Neuronal stem cell (in vitro differentiated cells): ENCODE measurements around the gene STN1.

Experiments
- DNase-seq: peaks from one replicate; pipeline ENCODE4 v3.0.0-alpha.2; 2013; ENCODE audit warnings: low spot score
- H2AFZ ChIP-seq: one replicate; pipeline ENCODE4 v1.6.1; 2013; ENCODE audit warnings: mild to moderate bottlenecking, low read length, inconsistent platforms
- H2AK5ac ChIP-seq: 2 replicates; pipeline ENCODE4 v1.6.1; 2013; ENCODE audit warnings: low read depth, mild to moderate bottlenecking, inconsistent platforms, low read length, moderate library complexity, mixed read lengths
- H2BK120ac ChIP-seq: 2 replicates; pipeline ENCODE4 v1.6.1; 2013; ENCODE audit warnings: low read depth, mild to moderate bottlenecking, inconsistent platforms, low read length, moderate library complexity, mixed read lengths
- H2BK12ac ChIP-seq: one replicate; pipeline ENCODE4 v1.6.1; 2013; ENCODE audit warnings: low read length, inconsistent platforms
- H2BK15ac ChIP-seq: 2 replicates; pipeline ENCODE4 v1.6.1; 2013; ENCODE audit warnings: mild to moderate bottlenecking, low read length, inconsistent platforms, mixed read lengths
- H2BK5ac ChIP-seq: one replicate; pipeline ENCODE4 v1.6.1; 2013; ENCODE audit warnings: inconsistent platforms, mild to moderate bottlenecking, low read length, moderate library complexity
- H3K14ac ChIP-seq: one replicate; pipeline ENCODE4 v1.6.1; 2013; ENCODE audit warnings: low read length, inconsistent platforms
- H3K18ac ChIP-seq: 2 replicates; pipeline ENCODE4 v1.6.1; 2013; ENCODE audit warnings: low read length, inconsistent platforms
- H3K23ac ChIP-seq: 2 replicates; pipeline ENCODE4 v1.6.1; 2013; ENCODE audit warnings: low read depth, mild to moderate bottlenecking, mixed read lengths, low read length, inconsistent platforms; ENCODE audit not compliant: poor library complexity
- H3K27ac ChIP-seq: replicated peaks from 3 replicates; pipeline ENCODE4 v1.5.1; 2013; ENCODE audit warnings: low read length, inconsistent platforms
- H3K27me3 ChIP-seq, 3 experiments: 2 replicates each; pipeline ENCODE4 v1.6.1; 2013; ENCODE audit warnings: low read length in 3 of 3, mild to moderate bottlenecking in 2 of 3, inconsistent platforms in 1 of 3, low read depth in 1 of 3, mixed read lengths in 1 of 3, moderate library complexity in 1 of 3; ENCODE audit not compliant: control insufficient read depth in 3 of 3, insufficient read depth in 3 of 3
- H3K36me3 ChIP-seq, 2 donors: replicated peaks in 1 of 2; 2 replicates each; pipeline ENCODE4 v1.6.1; 2013; ENCODE audit warnings: low read length in 2 of 2; ENCODE audit not compliant: control insufficient read depth in 2 of 2, insufficient read depth in 2 of 2
- H3K4ac ChIP-seq: 2 replicates; pipeline ENCODE4 v1.6.1; 2013; ENCODE audit warnings: inconsistent platforms, mild to moderate bottlenecking, low read length, moderate library complexity
- H3K4me1 ChIP-seq, 2 donors: 1 replicate in 1 of 2; 2 replicates in 1 of 2; pipeline ENCODE4 v1.6.1; 2013; ENCODE audit warnings: low read length in 2 of 2, low read depth in 1 of 2; ENCODE audit not compliant: control insufficient read depth in 2 of 2, insufficient read depth in 1 of 2
- H3K4me2 ChIP-seq: one replicate; pipeline ENCODE4 v1.6.1; 2013; ENCODE audit warnings: mild to moderate bottlenecking, low read length, inconsistent platforms; ENCODE audit not compliant: insufficient read depth, poor library complexity, severe bottlenecking
- H3K4me3 ChIP-seq, 2 donors: 2 replicates each; pipeline ENCODE4 v1.5.1; 2013; ENCODE audit warnings: low read length in 2 of 2, mild to moderate bottlenecking in 2 of 2, inconsistent platforms in 1 of 2, moderate library complexity in 1 of 2
- H3K79me1 ChIP-seq: one replicate; pipeline ENCODE4 v1.6.1; 2013; ENCODE audit warnings: low read depth, mild to moderate bottlenecking, inconsistent platforms, low read length, moderate library complexity
- H3K9ac ChIP-seq: one replicate; pipeline ENCODE4 v1.6.1; 2013; ENCODE audit warnings: mild to moderate bottlenecking, low read depth, low read length, inconsistent platforms; ENCODE audit not compliant: poor library complexity
- H3K9me3 ChIP-seq, 2 donors: replicated peaks in 1 of 2; 2 replicates each; pipeline versions ENCODE3 to v1.6.1; 2013; ENCODE audit warnings: low read length in 2 of 2, mild to moderate bottlenecking in 2 of 2, inconsistent platforms in 1 of 2, low read depth in 1 of 2, mixed read lengths in 1 of 2, moderate library complexity in 1 of 2; ENCODE audit not compliant: control insufficient read depth in 2 of 2, insufficient read depth in 1 of 2
- H4K8ac ChIP-seq: one replicate; pipeline ENCODE4 v1.6.1; 2013; ENCODE audit warnings: low read depth, mild to moderate bottlenecking, inconsistent platforms, low read length, moderate library complexity
- H4K91ac ChIP-seq: one replicate; pipeline ENCODE4 v1.6.1; 2013; ENCODE audit warnings: low read length, low read depth, mild to moderate bottlenecking, inconsistent platforms; ENCODE audit not compliant: poor library complexity
- WGBS, 2 donors: extraction: QIAGEN DNeasy Blood & Tissue Kit; methylation state at CpG; one replicate each; pipeline ENCODE4 v1.1.7; 2013; ENCODE audit warnings: missing lambda C conversion rate in 2 of 2, mixed read lengths in 1 of 2; ENCODE audit not compliant: insufficient read length in 2 of 2, insufficient replicate concordance in 1 of 2; ENCODE audit errors: extremely low coverage in 2 of 2; 5-methylcytosine and 5-hydroxymethylcytosine counted together

STN1 gene

GRCh38 chr10:103872137-103872931 lies 45.6 kb downstream of the STN1 start:
- no peak overlapping the region for H4K8ac ChIP-seq
- no peak overlapping the region for H3K9ac ChIP-seq
- H3K9me3 ChIP-seq, result no peaks in the 10 kb centered on the region
- H2BK12ac ChIP-seq, result no peak overlapping the region
- H4K91ac ChIP-seq, result no peak overlapping the region
- no peak overlapping the region for H3K18ac ChIP-seq
- H2AFZ ChIP-seq, result no peak overlapping the region
- WGBS, 2 donors, result no CpG with 5 or more reads among the region's 16 CpGs
- no peak overlapping the region for H3K14ac ChIP-seq
- H2BK5ac ChIP-seq, result no peak overlapping the region
- no peak overlapping the region for H2AK5ac ChIP-seq
- no peak overlapping the region for H2BK15ac ChIP-seq
- no peak overlapping the region for H3K4me2 ChIP-seq
- DNase-seq, result no peak
- no peak overlapping the region for H2BK120ac ChIP-seq
- no peaks in the 10 kb centered on the region for H3K27me3 ChIP-seq
- H3K23ac ChIP-seq, result no peak overlapping the region
- H3K36me3 ChIP-seq, result no peaks in the 10 kb centered on the region
- H3K4me1 ChIP-seq, result no peaks in the 10 kb centered on the region
- H3K4ac ChIP-seq, result no peak overlapping the region
- H3K4me3 ChIP-seq, result no peak overlapping the region
- H3K27ac ChIP-seq, result no peak overlapping the region
- H3K79me1 ChIP-seq, result no peaks in the 10 kb centered on the region

- Histone ChIP-seq H4K91ac (no peak overlapping the region), H3K4me3 (no peak overlapping the region), H3K4me2 (no peak overlapping the region), H4K8ac (no peak overlapping the region), H3K23ac (no peak overlapping the region), H3K27me3 (no peaks in the 10 kb centered on the region), H2BK5ac (no peak overlapping the region), H3K36me3 (no peaks in the 10 kb centered on the region), H2AFZ (peak overlapping the region; percentile 32), H3K9ac (no peak overlapping the region), H2BK12ac (no peak overlapping the region), H3K4ac (no peak overlapping the region), H3K14ac (no peak overlapping the region), H3K79me1 (no peaks in the 10 kb centered on the region), H3K9me3 (peaks cover 0 to under 1% of the 10 kb centered on the region in 2 donors), H3K4me1 (no peaks in the 10 kb centered on the region), H2BK120ac (no peak overlapping the region), H2AK5ac (no peak overlapping the region), H3K27ac (no peak overlapping the region), H3K18ac (no peak overlapping the region), H2BK15ac (no peak overlapping the region)
- no CpG with 5 or more reads among the region's 7 CpGs for WGBS, 2 donors
- DNase-seq, result no peak
Observed at GRCh38 chr10:103871006-103871405, 47.0 kb downstream of the STN1 start.

GRCh38 chr10:103870516-103870915 lies 47.5 kb downstream of the STN1 start:
- H3K14ac ChIP-seq, result no peak overlapping the region
- no peaks in the 10 kb centered on the region for H3K36me3 ChIP-seq
- no peak overlapping the region for H3K4me2 ChIP-seq
- no peak overlapping the region for H4K8ac ChIP-seq
- no peak overlapping the region for H2AK5ac ChIP-seq
- no peak overlapping the region for H3K27ac ChIP-seq
- H3K18ac ChIP-seq, result no peak overlapping the region
- H2BK15ac ChIP-seq, result no peak overlapping the region
- H3K27me3 ChIP-seq, result no peaks in the 10 kb centered on the region
- no peak for DNase-seq
- no peak overlapping the region for H2BK12ac ChIP-seq
- peak overlapping the region; percentile 32 for H2AFZ ChIP-seq
- H3K4me1 ChIP-seq, result no peaks in the 10 kb centered on the region
- no peak overlapping the region for H2BK120ac ChIP-seq
- H3K9ac ChIP-seq, result no peak overlapping the region
- H3K9me3 ChIP-seq, result peaks cover 0 to 4% of the 10 kb centered on the region in 2 donors
- H3K79me1 ChIP-seq, result no peaks in the 10 kb centered on the region
- no peak overlapping the region for H4K91ac ChIP-seq
- H2BK5ac ChIP-seq, result no peak overlapping the region
- H3K4ac ChIP-seq, result no peak overlapping the region
- H3K23ac ChIP-seq, result no peak overlapping the region
- WGBS, 2 donors, result no CpG with 5 or more reads among the region's 8 CpGs
- H3K4me3 ChIP-seq, result no peak overlapping the region

GRCh38 chr10:103869336-103869735 lies 48.6 kb downstream of the STN1 start:
- no peaks in the 10 kb centered on the region for H3K36me3 ChIP-seq
- H4K8ac ChIP-seq, result no peak overlapping the region
- no peaks in the 10 kb centered on the region for H3K27me3 ChIP-seq
- H3K4me2 ChIP-seq, result no peak overlapping the region
- no peak overlapping the region for H3K4me3 ChIP-seq
- no peak overlapping the region for H3K14ac ChIP-seq
- H4K91ac ChIP-seq, result no peak overlapping the region
- no peak overlapping the region for H3K18ac ChIP-seq
- H3K9me3 ChIP-seq, result peaks cover 3 to 11% of the 10 kb centered on the region in 2 donors
- no peak overlapping the region for H3K4ac ChIP-seq
- no peak overlapping the region for H3K27ac ChIP-seq
- H3K9ac ChIP-seq, result no peak overlapping the region
- WGBS, 2 donors, result no CpG with 5 or more reads among the region's 4 CpGs
- no peak overlapping the region for H3K23ac ChIP-seq
- no peak overlapping the region for H2BK5ac ChIP-seq
- H2BK12ac ChIP-seq, result no peak overlapping the region
- no peak overlapping the region for H2BK120ac ChIP-seq
- H3K79me1 ChIP-seq, result no peaks in the 10 kb centered on the region
- DNase-seq, result no peak
- H2AFZ ChIP-seq, result no peak overlapping the region
- H3K4me1 ChIP-seq, result no peaks in the 10 kb centered on the region
- H2AK5ac ChIP-seq, result no peak overlapping the region
- H2BK15ac ChIP-seq, result no peak overlapping the region
